GM19025 (cell line): Measurements from ENCODE around the gene PRPF8.
"Not testable (repeated sequence)": the region's sequence is repeated elsewhere in the genome, so short reads cannot be mapped to it uniquely, and the experiment has no call there.

ENCODE experiments used
- ATAC-seq: cut with Tn5 transposase; IDR thresholded peaks from one replicate; pipeline ENCODE4 v1.9.1; 2021; ENCODE audit warnings: mild to moderate bottlenecking, low read depth, moderate library complexity; ENCODE audit not compliant: unreplicated experiment

Gene PRPF8

DNA sequence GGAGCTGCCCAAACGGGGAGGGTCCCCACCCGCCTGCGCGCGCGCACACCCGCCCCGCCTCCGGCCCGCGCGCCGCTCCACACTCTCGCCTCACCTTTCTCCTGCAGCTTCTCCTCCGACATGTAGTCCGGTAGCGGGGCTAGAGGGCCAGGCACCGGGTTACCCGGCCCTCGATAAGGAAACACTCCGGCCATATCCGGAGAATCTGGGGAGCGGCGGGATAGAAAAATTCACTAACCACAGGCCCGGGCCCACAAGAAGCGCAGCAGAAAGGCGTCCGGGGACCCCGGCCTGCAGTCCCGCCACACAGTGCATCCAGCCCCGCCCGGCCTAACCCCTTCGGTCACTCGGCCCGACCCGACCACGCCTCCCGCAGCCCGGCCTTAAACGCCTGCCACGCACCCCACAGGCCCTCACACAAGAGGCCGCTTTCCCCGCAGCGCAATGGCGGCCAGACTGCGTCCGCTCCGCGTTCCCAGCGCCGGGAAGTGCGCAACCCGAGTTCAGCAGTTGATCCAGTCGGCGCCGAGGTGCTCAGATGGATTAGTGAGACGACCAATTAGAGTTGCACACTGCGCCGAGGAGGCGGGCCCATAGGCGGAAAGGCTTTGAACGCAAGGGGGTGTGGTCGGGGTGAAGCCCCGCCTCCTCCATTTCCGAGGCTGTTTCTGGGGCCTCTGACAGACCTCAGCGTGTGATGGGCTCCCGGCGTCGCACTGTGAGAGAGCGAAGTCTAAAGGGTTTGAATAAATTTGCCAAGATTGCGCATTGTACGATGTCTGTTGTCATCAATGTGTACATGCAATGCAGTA is at the start of gene PRPF8:
TSS of gene PRPF8 (minus strand) at position 490 of the 812 bp plus-strand sequence. CDS start at position 194, 296 bp downstream.
- ATAC-seq = peak; percentile 98

DNA sequence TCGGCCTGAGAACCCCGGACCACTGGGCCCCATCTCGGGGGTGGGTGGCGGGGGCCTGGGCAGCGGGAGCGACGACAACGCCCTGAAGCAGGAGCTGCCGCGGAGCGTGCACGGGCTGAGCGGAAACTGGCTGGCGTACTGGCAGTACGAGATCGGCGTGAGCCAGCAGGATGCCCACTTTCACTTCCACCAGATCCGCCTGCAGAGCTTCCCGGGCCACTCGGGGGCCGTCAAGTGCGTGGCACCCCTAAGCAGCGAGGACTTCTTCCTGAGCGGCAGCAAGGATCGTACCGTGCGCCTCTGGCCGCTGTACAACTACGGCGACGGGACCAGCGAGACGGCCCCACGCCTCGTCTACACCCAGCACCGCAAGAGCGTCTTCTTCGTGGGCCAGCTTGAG is 49.1 kb upstream of the PRPF8 start:
- ATAC-seq = no peak

DNA sequence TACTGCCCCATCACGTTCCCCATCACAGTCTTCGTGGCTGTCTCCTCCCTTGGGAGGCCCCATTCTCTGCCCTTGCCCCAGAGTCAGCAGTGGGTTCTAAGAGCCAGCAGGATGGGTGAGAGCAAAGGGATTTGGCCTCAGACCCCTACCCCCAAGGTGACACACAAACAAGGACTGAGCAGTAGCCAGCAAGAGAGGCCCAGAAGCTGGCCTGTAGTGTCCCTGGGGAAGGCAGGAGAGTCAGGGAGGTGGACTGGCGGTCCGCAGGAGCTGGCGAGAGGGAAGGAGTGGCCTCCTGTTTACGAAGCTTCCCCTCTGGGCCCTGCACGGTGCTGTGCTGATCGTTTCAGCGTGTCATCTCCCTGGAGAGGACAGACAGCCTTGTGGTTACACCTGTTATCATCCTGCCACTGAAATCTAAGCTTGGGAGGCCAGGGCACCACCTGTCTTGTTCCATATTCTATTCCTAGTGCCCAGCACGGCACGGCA is 48.2 kb upstream of the PRPF8 start:
- no peak for ATAC-seq

DNA sequence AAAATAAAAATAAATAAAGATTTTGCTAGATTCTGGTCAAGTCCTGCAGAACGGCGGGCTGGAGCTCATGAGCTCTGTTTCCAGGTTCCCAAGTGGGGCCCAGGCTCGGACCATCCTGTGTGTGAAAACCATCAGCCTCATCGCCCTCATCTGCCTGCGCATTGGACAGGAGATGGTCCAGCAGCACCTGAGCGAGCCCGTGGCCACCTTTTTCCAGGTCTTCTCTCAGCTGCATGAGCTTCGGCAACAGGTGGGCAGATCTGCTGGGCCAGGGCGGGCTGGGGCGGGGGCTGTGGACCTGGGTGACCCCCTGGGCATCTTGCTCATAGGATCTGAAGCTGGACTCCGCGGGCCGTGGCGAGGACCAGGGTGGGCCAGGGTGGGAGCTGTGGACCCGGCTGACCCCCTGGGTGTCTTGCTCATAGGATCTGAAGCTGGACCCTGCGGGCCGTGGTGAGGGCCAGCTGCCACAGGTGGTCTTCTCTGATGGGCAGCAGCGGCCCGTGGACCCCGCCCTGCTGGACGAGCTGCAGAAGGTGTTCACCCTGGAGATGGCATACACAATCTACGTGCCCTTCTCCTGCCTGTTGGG is 47.7 kb upstream of the PRPF8 start:
- ATAC-seq = no peak

DNA sequence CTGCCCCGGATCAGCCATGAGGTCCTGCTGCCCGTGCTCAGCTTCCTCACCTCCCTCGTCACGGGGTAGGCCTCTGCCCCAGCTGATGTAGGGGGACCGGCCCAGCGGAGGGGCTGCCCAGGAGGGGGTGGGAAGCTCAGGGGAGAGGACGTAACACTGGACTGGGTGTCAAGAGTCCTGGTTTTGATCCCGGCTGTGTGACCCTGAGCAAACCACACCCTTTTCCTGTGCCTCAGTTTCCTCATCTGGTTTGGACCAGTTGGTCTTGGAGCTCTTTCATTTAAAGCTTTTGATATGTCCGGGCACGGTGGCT is 46.5 kb upstream of the PRPF8 start:
- ATAC-seq = no peak

DNA sequence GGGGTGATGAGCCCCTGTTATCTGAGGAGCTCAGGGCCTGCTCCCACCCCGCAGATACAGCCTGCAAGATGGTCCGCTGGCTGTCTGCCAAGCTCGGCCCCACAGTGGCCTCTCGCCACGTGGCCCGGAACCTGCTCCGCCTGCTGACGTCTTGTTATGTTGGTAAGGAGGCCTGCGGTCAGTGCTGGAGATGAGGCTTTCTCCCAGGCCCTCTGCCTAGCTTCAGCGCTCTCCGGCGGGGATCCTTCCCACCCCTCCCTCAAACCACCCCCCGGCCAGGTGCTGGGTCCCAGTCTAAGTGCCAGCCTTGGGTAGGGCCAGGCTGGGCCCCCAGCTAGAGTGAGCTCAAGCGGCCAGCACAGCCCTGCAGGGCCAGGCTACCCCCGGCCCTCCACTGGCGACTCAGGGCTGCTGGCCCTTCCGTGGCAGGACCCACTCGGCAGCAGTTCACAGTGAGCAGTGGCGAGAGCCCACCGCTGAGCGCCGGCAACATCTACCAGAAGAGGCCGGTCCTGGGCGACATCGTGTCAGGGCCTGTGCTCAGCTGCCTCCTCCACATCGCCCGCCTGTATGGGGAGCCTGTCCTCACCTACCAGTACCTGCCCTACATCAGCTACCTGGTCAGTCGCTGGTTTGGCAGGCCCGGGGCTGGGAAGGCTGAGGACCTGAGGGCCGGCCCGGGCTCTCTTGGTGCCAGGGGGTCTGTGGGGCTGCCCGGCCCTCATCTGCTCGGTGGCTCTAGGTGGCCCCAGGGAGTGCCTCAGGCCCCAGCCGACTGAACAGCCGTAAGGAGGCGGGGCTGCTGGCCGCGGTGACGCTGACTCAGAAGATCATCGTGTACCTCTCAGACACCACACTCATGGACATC is 45.9 kb upstream of the PRPF8 start:
- ATAC-seq = no peak

DNA sequence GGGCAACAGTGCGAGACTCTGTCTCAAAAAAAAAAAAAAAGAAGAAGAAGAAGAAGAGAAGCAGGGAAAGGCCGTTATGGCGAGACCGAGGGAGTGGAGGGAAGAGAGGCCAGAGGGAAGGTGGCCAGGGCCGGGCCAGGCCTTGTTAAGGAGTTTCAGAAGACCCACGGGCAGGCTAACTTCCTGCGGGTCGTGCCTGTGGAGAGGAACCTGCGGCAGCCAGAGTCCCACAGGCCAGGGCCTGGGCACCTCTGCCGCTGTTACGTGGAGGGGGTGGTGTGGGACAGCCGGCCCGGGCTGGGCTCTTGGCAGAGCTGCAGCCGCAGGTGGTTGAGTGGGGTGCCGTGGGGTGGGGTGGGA is 45.3 kb upstream of the PRPF8 start:
- no peak for ATAC-seq

DNA sequence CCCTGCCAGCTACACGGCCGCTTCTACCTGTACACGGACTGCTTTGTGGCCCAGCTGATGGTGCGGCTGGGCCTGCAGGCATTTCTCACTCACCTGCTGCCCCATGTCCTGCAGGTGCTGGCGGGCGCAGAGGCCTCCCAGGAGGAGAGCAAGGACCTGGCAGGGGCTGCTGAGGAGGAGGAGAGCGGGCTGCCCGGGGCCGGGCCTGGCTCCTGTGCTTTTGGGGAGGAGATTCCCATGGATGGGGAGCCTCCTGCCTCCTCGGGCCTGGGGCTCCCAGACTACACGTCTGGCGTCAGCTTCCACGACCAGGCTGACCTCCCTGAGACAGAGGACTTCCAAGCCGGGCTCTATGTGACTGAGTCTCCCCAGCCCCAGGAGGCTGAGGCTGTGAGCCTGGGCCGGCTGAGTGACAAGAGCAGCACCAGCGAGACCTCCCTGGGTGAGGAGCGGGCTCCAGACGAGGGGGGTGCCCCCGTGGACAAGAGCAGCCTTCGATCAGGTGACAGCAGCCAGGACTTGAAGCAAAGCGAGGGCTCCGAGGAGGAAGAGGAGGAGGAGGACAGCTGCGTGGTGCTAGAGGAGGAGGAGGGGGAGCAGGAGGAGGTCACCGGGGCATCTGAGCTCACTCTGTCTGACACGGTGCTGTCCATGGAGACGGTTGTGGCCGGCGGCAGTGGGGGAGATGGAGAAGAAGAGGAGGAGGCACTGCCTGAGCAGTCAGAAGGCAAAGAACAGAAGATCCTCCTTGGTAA is 43.4 kb upstream of the PRPF8 start:
- ATAC-seq = no peak

DNA sequence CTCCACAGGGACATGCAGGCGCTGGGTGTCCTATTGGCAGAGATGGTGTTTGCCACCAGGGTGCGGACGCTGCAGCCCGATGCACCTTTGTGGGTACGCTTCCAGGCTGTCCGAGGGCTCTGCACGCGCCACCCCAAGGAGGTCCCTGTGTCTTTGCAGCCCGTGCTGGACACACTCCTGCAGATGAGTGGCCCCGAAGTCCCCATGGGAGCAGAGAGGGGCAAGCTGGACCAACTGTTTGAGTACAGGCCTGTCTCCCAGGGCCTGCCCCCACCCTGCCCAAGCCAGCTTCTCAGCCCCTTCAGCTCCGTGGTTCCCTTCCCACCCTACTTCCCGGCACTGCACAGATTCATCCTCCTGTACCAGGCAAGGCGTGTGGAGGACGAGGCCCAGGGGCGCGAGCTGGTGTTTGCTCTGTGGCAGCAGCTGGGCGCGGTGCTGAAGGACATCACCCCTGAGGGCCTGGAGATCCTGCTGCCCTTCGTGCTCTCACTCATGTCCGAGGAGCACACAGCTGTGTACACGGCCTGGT is 42.7 kb upstream of the PRPF8 start:
- ATAC-seq = no peak

DNA sequence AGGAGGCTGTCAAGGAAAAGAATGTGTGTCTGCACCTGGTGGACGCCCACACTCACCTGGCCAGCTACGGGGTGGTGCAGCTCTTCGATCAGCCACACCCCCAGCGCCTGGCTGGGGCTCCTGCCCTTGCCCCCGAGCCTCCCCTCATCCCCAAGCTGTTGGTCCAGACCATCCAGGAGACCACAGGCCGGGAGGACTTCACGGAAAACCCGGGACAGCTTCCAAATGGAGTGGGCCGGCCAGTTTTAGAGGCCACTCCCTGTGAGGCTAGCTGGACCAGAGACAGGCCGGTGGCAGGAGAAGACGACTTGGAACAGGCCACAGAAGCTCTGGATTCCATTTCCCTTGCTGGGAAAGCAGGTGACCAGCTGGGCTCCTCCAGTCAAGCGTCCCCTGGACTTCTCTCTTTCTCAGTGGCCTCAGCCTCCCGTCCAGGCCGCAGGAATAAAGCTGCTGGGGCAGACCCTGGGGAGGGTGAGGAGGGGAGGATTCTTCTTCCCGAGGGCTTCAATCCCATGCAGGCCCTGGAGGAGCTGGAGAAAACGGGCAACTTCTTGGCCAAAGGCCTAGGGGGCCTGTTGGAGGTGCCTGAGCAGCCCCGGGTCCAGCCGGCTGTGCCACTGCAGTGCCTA is 42.1 kb upstream of the PRPF8 start:
- no peak for ATAC-seq

DNA sequence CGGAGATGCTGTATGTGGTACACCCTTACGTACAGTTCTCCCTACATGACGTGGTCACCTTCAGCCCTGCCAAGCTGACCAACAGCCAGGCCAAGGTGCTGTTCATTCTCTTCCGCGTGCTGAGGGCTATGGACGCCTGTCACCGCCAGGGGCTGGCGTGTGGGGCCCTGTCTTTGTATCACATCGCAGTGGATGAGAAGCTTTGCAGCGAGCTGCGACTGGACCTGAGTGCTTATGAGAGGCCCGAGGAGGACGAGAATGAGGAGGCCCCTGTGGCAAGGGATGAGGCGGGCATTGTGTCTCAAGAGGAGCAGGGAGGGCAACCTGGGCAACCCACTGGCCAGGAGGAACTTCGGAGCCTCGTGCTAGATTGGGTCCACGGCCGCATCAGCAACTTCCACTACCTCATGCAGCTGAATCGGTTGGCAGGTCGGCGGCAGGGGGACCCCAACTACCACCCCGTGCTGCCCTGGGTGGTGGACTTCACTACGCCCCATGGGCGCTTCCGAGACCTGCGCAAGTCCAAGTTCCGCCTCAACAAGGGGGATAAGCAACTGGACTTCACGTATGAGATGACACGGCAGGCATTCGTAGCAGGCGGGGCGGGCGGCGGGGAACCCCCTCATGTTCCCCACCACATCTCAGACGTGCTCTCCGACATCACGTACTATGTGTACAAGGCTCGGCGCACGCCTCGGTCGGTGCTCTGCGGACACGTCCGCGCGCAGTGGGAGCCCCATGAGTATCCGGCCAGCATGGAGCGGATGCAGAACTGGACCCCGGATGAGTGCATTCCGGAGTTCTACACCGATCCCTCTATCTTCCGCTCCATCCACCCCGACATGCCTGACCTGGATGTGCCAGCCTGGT is 41.2 kb upstream of the PRPF8 start:
- no peak for ATAC-seq

DNA sequence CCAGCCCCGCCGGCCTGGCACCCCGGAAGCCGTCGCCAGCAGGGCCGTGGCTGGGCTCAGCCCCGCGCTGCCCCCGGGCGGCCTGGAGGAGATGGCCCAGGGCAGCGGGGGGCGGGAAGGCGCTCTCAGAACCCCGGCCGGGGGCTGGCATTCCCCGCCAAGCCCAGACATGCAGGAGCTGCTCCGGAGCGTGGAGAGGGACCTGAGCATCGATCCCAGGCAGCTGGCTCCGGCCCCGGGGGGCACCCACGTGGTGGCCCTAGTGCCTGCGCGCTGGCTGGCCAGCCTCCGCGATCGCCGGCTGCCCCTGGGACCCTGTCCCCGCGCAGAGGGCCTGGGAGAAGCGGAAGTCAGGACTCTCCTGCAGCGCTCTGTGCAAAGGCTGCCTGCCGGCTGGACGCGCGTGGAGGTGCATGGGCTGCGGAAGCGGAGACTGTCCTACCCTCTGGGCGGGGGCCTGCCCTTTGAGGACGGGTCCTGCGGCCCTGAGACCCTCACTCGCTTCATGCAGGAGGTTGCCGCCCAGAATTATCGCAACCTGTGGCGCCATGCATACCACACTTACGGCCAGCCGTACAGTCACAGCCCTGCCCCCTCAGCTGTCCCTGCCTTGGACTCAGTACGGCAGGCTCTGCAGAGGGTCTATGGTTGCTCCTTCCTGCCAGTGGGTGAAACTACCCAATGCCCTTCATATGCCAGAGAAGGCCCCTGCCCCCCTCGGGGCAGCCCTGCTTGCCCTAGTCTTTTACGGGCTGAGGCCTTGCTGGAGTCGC is 40.4 kb upstream of the PRPF8 start:
- ATAC-seq = peak; percentile 29

DNA sequence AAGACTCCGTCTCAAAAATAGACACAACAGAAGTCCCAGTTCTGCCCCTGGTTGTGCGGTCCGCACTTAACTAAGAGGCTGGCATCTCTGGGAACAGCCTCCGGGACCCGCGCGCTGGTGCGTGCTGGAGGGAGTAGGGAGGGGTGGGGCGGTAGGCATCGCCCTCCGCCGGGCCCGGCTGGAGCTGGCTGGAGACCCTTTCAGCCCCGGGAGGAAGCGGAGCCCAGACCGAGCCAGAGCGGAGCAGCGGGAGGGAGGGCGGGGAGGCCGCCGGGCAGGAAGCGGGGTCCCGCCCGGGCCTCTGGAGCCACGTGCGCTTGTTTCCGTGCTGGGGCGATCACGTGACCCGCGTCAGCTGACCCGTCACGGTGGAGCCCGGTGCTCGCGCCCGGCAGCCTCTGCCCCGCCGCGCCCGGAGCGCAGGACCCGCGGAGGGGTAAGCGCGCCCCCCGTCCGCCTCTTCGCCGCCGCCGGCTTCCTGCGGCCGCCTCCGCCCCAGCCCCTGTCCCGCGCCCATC is 39.7 kb upstream of the PRPF8 start, which contains the start of gene WDR81:
TSS of gene WDR81 (plus strand) at position 354 of the 518 bp plus-strand sequence. CDS start 256 bp downstream, outside the sequence.
- ATAC-seq = peak; percentile 62

DNA sequence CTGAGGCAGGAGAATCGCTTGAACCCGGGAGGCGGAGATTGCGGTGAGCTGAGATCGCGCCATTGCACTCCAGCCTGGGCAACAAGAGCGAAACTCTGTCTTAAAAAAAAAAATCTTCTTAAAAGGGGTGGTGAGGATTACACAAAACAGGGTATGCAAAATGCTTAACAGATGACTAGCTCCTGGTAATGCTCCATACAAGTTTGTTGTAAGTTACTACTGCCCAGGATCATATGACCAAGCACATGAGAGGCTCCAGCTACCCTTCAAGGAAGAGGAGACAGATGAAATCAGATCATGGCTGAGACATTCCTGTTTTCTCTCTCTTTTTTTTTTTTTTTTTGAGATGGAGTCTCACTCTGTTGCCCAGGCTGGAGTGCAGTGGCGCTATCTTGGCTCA is 37.4 kb upstream of the PRPF8 start:
- ATAC-seq = not testable (repeated sequence)

DNA sequence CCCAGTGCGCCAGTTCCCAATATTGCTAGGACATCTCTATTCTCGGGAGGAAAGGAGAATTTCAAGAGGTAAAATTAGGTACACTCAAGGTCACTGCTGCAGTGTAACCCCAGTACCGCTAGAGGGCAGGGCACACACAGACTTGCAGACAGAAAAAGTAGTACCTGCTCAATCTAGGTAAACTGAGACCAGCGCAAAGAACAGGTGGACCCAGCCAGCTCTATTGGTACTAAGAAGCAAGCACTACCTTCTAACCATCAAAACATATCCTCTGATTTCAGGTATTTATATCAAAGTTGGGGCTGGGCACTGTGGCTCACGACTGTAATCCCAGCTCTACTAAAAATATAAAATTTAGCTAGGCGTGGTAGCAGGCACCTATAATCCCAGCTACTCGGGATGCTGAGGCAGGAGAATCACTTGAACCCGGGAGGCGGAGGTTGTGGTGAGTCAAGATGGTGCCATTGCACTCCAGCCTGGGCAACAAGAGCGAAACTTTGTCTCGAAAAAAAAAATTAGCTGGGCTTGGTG is 36.3 kb upstream of the PRPF8 start:
- no peak for ATAC-seq

DNA sequence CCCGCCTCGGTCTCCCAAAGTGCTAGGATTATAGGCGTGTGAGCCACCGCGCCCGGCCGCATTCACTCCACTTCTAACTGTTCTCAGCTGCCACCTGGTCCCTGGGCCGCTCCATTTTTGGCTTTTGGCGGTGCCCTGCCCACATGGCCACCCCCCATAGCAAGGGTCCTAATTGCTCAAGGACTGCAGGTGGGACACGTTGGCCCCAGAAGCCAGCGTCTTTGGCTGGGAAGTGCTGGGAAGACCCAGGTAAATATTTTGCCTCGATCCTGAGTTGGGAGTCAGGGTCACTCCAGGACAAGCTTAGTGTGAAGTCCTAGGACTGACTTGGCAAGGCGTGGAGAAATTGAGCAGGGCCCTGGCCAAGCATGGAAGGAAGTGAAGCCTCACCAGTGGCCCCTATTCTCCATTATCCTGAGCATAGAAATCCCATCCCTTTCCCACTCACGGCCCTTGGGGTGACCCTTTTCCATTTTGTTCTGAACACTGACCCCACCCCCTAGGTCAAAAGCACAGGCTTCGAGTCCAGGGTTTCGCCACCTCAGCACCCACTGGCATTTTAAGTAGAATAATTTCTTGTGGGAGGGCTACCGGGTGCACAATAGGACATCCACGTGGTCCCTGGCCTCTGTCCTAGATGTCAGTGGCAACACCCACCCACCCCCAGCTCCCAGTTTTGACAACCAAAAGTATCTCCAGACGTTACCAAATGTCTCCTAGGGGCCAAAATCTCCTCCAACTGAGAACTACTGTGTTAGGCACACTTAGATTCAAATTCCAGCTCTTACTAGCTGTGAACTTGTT is 33.9 kb upstream of the PRPF8 start:
- no peak for ATAC-seq
